ENCODE measurements around the gene ADAMTS20. TPM values are rescaled to one million over a fixed set of nuclear protein-coding genes. Genes with fewer than 3 reads are reported as not detected.

Gene ADAMTS20
- total and polyA plus RNA-seq, 2 donors (not counting 3 experiments of a cell fraction or from before 2014, with no cell fraction given), result not detected

- DNase-seq (ENCODE audit: low read depth, low spot score) (no peak), FAIRE-seq (no peak)
- no peaks in the 10 kb centered on the region for H3K4me1 ChIP-seq (ENCODE audit: control insufficient read depth, extremely low read depth, insufficient read depth, low read length)
- H3K27ac ChIP-seq (ENCODE audit: insufficient read depth, low read depth, low read length), result no peak overlapping the region
- no peak overlapping the region for H3K9ac ChIP-seq (replicated peaks; ENCODE audit: extremely low read depth, insufficient read depth, low read length)
- no peak overlapping the region for H3K4me2 ChIP-seq (ENCODE audit: insufficient read depth, low read length)
- no peaks in the 10 kb centered on the region for H4K20me1 ChIP-seq (replicated peaks; ENCODE audit: control insufficient read depth, extremely low read depth, insufficient read depth, low read length)
- no peaks in the 10 kb centered on the region for H3K9me1 ChIP-seq (replicated peaks; ENCODE audit: control insufficient read depth, extremely low read depth, insufficient read depth, low read length)
- BruUV-seq (replicated peaks), result no TSS peak
- intact Hi-C loops (cut with micrococcal nuclease) (no loop called here), dilution Hi-C loops (cut with MboI; ENCODE audit: extremely low pct_ligation_motif_present, low sequenced_read_pairs) (no loop called here)
- no peaks in the 10 kb centered on the region for H3K79me2 ChIP-seq (ENCODE audit: control insufficient read depth, insufficient read depth, low read length)
- CTCF ChIA-PET, result interaction anchor here (1.3 kb wide), 1 partner anchor 9 kb away, joined by 5 read pairs; no protein-coding TSS in a partner anchor
- POLR2A ChIA-PET, result no interaction called here
- TF ChIP-seq FOS (IDR thresholded peaks at IDR 0.05; ENCODE audit: borderline replicate concordance, insufficient read depth, low read length) (no peak), MAX (IDR thresholded peaks at IDR 0.05; ENCODE audit: insufficient read depth, insufficient read length) (no peak), POLR2AphosphoS5 (IDR thresholded peaks at IDR 0.05; ENCODE audit: insufficient read depth, low read depth, low read length) (no peak), CTCF (IDR thresholded peaks at IDR 0.05; ENCODE audit: extremely low read depth in 1 of 2, insufficient read depth in 1 of 2, low read depth in 1 of 2, low read length in 2 of 2) (no peak), MYC (IDR thresholded peaks at IDR 0.05; ENCODE audit: low read depth, low read length) (no peak), JUN (IDR thresholded peaks at IDR 0.05; ENCODE audit: borderline replicate concordance, insufficient read depth, insufficient read length, low read depth) (no peak), EZH2 (IDR thresholded peaks at IDR 0.05; ENCODE audit: borderline replicate concordance, low read depth, low read length, severe bottlenecking) (no peak), POLR2A (IDR thresholded peaks at IDR 0.05; ENCODE audit: low read depth, low read length) (no peak), GATA2 (IDR thresholded peaks at IDR 0.05; ENCODE audit: insufficient read depth, insufficient read length, low read depth, low read length) (no peak)
- no peak overlapping the region for H2AFZ ChIP-seq (ENCODE audit: low read depth, low read length)
- H3K27me3 ChIP-seq (ENCODE audit: control insufficient read depth in 2 of 2, insufficient read depth in 2 of 2, low read length in 2 of 2), result no peaks in the 10 kb centered on the region
- no peaks in the 10 kb centered on the region for H3K9me3 ChIP-seq (replicated peaks; ENCODE audit: control insufficient read depth, insufficient read depth, low read length)
- H3K36me3 ChIP-seq (ENCODE audit: control insufficient read depth in 2 of 2, extremely low read depth in 1 of 2, insufficient read depth in 2 of 2, low read length in 2 of 2), result no peaks in the 10 kb centered on the region
- no peak overlapping the region for H3K4me3 ChIP-seq (replicated peaks in 1 of 3; ENCODE audit: insufficient read depth in 1 of 3, low read depth in 1 of 3, low read length in 3 of 3)
Measured at GRCh38 chr12:43436597-43436996, 115.4 kb downstream of the ADAMTS20 start.
